ENCODE results near the gene NDOR1. TPM values are rescaled to one million over a fixed set of nuclear protein-coding genes. Genes with fewer than 3 reads are reported as not detected.

NDOR1 gene
- total and polyA plus RNA-seq, 2 donors (not counting 3 experiments of a cell fraction or from before 2014, with no cell fraction given), result 13.5 to 26.7 TPM

GRCh38 chr9:137228968-137229896, 23.7 kb downstream of the NDOR1 start:
- FAIRE-seq (no peak), DNase-seq (ENCODE audit: low read depth, low spot score) (no peak)
- Histone ChIP-seq H3K9ac (replicated peaks; ENCODE audit: extremely low read depth, insufficient read depth, low read length) (no peak overlapping the region), H3K27me3 (ENCODE audit: control insufficient read depth in 2 of 2, insufficient read depth in 2 of 2, low read length in 2 of 2) (no peaks in the 10 kb centered on the region), H3K9me3 (replicated peaks; ENCODE audit: control insufficient read depth, insufficient read depth, low read length) (no peaks in the 10 kb centered on the region), H3K79me2 (ENCODE audit: control insufficient read depth, insufficient read depth, low read length) (no peaks in the 10 kb centered on the region), H4K20me1 (replicated peaks; ENCODE audit: control insufficient read depth, extremely low read depth, insufficient read depth, low read length) (no peaks in the 10 kb centered on the region), H2AFZ (ENCODE audit: low read depth, low read length) (no peak overlapping the region), H3K4me3 (replicated peaks in 1 of 3; ENCODE audit: insufficient read depth in 1 of 3, low read depth in 1 of 3, low read length in 3 of 3) (no peak overlapping the region), H3K9me1 (replicated peaks; ENCODE audit: control insufficient read depth, extremely low read depth, insufficient read depth, low read length) (no peaks in the 10 kb centered on the region), H3K4me1 (ENCODE audit: control insufficient read depth, extremely low read depth, insufficient read depth, low read length) (no peaks in the 10 kb centered on the region), H3K36me3 (ENCODE audit: control insufficient read depth in 2 of 2, extremely low read depth in 1 of 2, insufficient read depth in 2 of 2, low read length in 2 of 2) (no peaks in the 10 kb centered on the region), H3K4me2 (ENCODE audit: insufficient read depth, low read length) (no peak overlapping the region), H3K27ac (ENCODE audit: insufficient read depth, low read depth, low read length) (no peak overlapping the region)
- ChIA-PET POLR2A (interaction anchor here (2.6 kb wide), 1 partner anchor 12 kb away, joined by 6 read pairs; the partner anchor contains the start of gene TUBB4B), CTCF (no interaction called here)
- intact Hi-C loops (cut with micrococcal nuclease) (no loop called here), dilution Hi-C loops (cut with MboI; ENCODE audit: extremely low pct_ligation_motif_present, low sequenced_read_pairs) (no loop called here)
- TF ChIP-seq MAX (IDR thresholded peaks at IDR 0.05; ENCODE audit: insufficient read depth, insufficient read length), result no peak
- no peak for TF ChIP-seq MYC (IDR thresholded peaks at IDR 0.05; ENCODE audit: low read depth, low read length)
- TF ChIP-seq POLR2AphosphoS5 (IDR thresholded peaks at IDR 0.05; ENCODE audit: insufficient read depth, low read depth, low read length), result no peak
- TF ChIP-seq JUN (IDR thresholded peaks at IDR 0.05; ENCODE audit: borderline replicate concordance, insufficient read depth, insufficient read length, low read depth), result no peak
- no peak for TF ChIP-seq CTCF (IDR thresholded peaks at IDR 0.05; ENCODE audit: extremely low read depth in 1 of 2, insufficient read depth in 1 of 2, low read depth in 1 of 2, low read length in 2 of 2)
- no peak for TF ChIP-seq FOS (IDR thresholded peaks at IDR 0.05; ENCODE audit: borderline replicate concordance, insufficient read depth, low read length)
- no TSS peak for BruUV-seq (replicated peaks)

All from endothelial cell of umbilical vein (primary cell).